GM19452 (cell line): ENCODE data around the gene TRPC4.

Source experiments
- ATAC-seq: cut with Tn5 transposase; IDR thresholded peaks from one replicate; pipeline ENCODE4 v1.9.1; 2021; ENCODE audit not compliant: unreplicated experiment

Gene TRPC4

DNA sequence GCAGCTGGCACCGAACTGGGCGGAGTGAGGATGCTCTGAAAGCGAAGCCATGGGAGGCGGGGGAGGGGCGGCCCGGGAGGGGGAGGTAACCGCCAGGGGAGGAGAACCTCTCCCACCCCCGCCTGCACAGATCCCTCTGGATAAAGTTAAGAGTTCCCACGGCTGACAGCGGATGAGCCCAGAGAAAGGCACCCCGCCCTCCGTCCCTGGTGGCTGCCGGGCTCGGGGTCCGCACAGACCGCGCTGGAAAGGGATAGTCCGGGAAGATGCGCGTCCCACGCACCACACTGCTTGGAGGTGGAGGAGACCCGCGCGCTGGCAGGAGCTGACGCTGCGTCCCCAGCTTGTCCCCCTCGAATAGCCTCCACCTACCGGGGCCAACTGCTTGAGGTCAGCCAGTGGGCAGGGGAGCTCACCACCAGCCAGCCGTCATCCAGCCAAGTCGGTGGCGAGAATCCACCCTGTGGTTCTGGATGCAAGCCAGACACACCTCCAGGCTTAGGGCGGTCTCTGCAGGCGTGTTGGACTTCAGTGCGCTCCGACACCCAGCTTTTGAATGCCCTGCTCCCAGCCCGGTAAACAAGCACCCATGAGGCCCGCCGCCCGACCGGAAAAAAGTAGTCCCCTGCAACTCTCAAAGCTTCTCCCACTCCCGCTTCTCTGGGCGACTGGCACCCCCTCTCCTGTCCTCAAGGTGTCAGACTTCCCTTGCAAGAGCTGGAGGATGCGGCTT lies at the start of gene TRPC4:
Gene TRPC4, minus strand, starts transcription at position 17 of the 733 bp plus-strand sequence. CDS start 86,439 bp downstream, outside the sequence.
- no peak for ATAC-seq

GRCh38 chr13:37918751-37919150 lies 49.2 kb upstream of the TRPC4 start:
- ATAC-seq, result no peak

- ATAC-seq, result no peak
Observed at GRCh38 chr13:37918116-37918714, 48.6 kb upstream of the TRPC4 start.

GRCh38 chr13:37914781-37915391 lies 45.3 kb upstream of the TRPC4 start:
- no peak for ATAC-seq

- no peak for ATAC-seq
Observed at GRCh38 chr13:37910790-37911189, 41.2 kb upstream of the TRPC4 start.

GRCh38 chr13:37906880-37907279 lies 37.3 kb upstream of the TRPC4 start:
- no peak for ATAC-seq

GRCh38 chr13:37905736-37906135 lies 36.2 kb upstream of the TRPC4 start:
- ATAC-seq, result no peak

DNA sequence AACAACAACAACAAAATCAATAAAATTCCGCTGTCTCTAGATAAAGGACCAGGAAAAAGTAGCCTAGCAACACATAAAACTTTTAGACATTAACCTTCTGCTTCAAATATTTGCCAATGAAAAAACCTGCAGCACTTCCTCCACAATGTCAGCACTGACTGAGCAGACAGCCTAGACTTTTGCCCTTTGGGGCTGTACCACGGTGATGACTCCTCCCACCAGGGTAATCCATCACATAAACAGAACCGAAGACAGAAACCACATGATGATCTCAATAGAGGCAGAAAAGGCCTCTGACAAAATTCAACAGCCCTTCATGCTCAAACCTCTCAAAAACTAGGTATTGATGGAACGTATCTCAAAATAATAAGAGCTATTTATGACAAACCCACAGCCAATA lies 30.2 kb upstream of the TRPC4 start:
- no peak for ATAC-seq

DNA sequence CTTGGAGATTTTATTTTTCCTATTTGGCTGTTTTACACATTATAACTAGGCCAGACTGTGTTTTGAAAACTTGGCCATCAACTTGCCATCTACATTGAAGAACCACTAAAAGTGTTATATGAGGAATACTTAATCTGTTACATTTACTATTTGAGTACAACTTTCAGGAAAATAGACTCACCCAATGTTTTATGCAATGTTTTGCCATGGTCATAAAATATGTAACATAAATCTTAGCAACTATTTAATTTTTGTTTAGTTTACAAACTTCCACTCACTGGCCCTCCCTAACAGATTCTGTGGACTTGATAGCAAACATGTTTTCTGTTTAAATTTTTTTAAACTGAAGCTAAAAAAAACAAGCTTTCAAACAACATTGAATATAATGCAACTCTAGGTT lies 23.7 kb upstream of the TRPC4 start:
- no peak for ATAC-seq

- ATAC-seq, result no peak
Observed at GRCh38 chr13:37889820-37890219, 20.2 kb upstream of the TRPC4 start.

- ATAC-seq, result no peak
Observed at GRCh38 chr13:37889102-37889501, 19.5 kb upstream of the TRPC4 start.

DNA sequence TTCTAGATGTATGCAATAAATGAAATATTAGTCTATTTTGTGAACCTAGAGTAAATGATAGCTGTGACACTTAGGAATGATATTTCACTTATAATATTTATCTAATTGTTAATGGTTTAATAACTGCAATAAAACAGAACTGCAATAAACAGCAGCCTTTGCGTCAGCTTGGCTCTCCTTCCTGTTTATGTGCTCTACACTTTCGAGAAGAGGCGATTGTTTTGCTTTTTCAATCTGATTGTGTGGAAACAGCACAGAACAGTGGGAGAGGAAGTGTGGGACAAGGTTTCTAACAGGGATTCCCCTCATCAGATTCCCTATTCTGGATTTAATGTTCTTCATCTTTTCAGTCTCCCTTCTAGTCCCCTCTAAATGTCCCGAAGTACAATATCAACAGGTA lies 17.3 kb upstream of the TRPC4 start:
- no peak for ATAC-seq

DNA sequence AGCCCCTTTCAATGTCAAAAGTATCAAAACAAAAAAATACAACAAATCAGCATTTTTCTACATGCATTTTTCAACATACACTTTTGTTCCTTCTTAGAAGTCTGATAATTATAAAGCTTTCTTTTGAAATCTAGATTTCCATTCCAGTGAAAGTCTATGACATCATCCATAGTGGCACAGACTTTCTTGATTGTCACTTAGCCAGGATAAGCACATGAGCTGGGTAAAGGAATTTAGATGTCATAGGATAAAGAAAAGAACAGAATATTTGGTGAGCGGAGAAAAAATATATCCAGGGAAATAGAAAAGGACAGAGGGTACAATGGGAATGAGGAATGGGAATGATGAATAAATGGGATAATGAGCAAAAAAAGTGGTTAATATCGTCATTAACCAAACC lies 15.1 kb upstream of the TRPC4 start:
- no peak for ATAC-seq

- no peak for ATAC-seq
Observed at GRCh38 chr13:37884026-37884425, 14.5 kb upstream of the TRPC4 start.

DNA sequence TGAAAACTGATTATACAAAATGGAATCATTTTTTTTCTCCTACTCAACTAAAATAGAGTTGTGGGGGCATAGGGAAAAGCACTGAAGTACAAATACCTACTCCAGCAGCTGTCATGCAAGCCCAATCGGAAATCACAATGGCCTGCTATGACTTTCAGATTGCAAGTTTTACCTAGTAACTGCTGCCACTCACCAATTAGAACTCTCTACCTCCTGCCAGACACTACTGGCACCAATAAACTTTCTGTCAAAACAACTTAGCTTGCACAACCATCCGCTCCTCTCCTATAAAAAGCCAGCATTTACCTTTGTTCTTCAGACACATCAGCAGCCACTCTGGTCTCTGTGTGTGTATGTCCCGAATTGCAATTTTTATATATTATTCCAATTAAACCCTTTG lies 9.3 kb upstream of the TRPC4 start:
- no peak for ATAC-seq

DNA sequence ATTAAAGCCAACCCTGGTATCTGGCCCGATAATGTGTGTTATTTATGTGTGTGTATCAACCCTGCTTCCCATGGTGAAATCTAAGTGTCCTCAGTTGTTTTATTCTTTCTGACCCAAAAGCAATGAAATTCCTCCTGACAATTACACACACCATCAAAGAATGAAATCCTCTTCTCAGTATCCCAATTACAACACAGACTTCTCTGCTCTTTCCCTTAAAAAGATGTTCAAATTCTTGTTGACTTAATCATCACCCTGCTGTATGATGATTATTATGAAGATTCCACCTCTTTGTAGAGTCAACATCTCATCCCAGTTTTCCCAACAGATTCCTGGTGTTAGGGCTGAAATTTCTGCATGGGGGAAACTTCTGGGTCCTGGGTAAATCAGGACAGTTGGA lies 8.9 kb upstream of the TRPC4 start:
- no peak for ATAC-seq

GRCh38 chr13:37870895-37871550 lies 1.5 kb upstream of the TRPC4 start:
- ATAC-seq, result no peak

GRCh38 chr13:37870489-37870845 lies 895 bp upstream of the TRPC4 start:
- ATAC-seq, result no peak

DNA sequence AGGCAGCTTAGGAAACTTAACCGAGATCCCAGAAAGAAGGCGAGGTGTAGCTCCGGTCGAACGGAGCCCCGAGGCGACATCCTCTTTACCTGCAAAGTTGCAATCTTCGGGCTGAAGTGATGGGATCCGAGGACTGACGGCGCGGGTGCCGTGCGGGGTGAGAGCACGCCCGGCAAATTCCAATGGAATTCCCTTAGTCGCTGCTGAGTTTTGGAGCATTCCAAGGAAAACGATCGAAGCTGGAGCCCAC lies 141 bp downstream of the TRPC4 start:
- no peak for ATAC-seq

- no peak for ATAC-seq
Observed at GRCh38 chr13:37868691-37869505, 674 bp downstream of the TRPC4 start.

DNA sequence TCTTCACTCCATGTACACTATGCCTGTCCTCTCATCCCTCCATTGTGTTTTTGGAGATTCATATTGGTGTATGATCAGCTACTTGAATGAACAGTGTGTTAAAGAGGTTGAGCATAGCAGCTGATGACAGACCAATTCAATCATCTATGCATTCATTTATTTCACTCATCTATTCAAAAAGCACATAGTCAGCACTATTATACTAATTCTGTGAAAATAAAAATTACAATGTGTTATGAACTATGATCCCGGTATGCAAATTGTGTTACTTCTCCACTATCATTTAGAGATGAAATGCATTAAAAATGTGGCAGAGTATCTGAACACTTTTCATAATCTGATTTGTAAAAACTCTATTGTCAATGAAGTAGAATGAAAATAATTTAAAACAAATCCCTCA lies 5.9 kb downstream of the TRPC4 start:
- no peak for ATAC-seq
